Central memory CD4-positive, alpha-beta T cell (primary cell): ENCODE results near the gene ZNF267.
A peak's percentile ranks its signal among the peaks of the same experiment; 100 is the strongest.
"Not testable (repeated sequence)": the region's sequence is repeated elsewhere in the genome, so short reads cannot be mapped to it uniquely, and the experiment has no call there.

ENCODE experiments used
- DNase-seq: peaks from one replicate; pipeline ENCODE4 v3.0.0; 2022
- total RNA-seq, 3 experiments: gene quantifications; one replicate each; lab custom pipeline; 2026; lab: John Stamatoyannopoulos, UW

Gene ZNF267
- total RNA-seq, result 70.8 to 177 (median 169) reads per million in 3 experiments

DNA sequence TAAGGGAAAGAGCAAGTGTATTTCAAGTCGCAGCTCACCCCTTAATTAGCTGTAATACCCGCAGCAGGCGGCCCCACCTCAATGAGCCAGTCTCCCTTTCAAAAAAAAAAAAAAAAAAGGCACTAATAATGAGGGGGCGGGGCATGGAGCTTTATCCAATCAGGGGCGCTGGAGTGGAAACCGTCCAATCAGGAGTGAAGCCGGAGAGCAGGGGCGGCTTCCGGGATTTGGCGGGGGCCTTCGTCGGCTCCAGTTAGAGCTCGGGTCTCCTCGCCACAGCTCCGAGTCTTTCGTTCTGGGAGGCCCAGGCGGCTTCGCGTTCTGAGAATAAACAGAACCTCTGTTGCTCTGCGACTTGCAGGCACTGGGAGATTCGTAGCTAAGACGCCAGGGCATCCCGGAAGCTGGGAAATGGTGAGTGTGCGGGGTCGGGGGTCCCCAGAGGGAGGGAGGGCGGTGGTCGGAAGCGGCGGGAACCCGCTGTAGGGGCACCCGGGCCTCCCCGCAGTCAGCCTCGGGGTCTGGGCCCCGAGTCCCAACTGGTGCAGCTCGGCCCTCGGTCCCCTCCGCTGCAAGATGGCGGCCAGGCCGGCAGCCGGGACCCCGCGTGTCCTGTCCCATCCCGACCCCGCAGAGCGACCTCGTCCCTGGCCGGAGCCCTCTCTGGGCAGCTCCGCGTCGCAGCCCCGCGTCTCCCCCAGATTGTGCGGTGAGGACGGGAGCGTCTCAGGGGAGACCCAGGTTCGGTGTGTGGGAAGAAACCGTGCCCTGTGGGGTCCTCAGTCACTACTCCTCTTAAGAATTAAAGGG is at the start of gene ZNF267:
TSS of gene ZNF267 (plus strand) at position 252 of the 810 bp plus-strand sequence. CDS start at position 412, 160 bp downstream.
- DNase-seq, result peak; percentile 93

DNA sequence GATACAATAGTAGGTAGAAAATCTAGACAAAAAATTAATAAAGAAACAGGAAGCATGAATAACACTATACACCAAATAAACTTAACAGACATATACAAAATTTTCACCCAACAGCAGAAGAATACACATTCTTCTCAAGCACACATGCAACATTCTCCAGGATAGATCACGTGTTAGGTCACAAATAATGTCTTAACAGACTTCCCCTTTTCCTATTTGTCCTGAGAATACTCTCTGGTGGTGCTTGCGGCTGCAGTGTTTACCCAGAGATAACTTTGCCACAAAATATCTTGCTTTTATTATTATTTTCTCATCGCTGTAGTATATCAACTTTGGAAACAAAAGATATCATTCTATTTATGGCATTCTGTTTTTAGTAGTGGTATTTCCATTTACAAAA is 40.6 kb upstream of the ZNF267 start:
- DNase-seq, result no peak

DNA sequence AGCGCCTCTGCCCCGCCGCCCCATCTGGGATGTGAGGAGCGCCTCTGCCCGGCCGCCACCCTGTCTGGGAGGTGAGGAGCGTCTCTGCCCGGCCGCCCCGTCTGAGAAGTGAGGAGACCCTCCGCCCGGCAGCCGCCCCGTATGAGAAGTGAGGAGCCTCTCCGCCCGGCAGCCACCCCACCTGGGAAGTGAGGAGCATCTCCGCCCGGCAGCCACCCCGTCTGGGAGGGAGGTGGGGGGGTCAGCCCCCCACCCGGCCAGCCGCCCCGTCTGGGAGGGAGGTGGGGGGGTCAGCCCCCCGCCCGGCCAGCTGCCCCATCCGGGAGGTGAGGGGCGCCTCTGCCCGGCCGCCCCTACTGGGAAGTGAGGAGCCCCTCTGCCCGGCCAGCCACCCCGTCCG is 37.2 kb upstream of the ZNF267 start:
- DNase-seq, result not testable (repeated sequence)

DNA sequence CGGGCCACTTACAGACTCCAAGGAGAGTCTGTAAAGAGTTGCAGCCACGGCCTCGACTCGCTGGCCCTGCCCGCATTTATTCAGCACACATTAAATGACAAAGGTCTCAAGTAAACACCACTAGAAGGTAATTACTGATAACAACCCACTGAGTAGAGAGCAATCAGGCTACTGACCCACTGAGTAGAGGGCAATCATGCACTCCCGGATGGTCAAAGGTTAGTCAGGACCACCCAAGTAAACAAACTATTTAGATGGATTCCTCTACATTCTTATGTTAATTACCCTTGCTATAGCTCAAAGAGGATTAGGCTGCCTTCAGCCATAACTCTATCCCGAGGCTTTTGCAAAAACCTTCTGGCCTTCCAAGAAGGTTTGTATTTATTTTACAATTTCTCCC is 30.7 kb upstream of the ZNF267 start:
- no peak for DNase-seq

DNA sequence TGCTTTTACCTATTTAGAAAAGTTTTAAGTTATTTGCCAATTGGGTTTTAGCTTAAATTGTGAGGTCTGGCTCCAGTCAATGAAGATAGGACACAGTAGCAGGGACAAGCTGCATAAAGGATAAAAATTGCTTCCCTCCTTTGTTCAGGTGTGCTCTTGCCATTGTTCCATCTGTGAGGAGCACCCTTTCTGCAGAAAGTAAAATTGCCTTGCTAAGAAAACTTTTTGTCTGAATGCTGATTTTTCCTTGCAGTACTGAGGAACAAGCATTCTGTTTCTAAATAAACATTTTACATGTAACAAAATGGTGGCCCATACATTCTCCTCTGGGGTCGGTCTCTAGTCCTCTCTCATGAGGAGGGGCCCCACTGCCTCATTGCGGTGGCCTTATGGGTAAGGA is 25.0 kb upstream of the ZNF267 start:
- not testable (repeated sequence) for DNase-seq

DNA sequence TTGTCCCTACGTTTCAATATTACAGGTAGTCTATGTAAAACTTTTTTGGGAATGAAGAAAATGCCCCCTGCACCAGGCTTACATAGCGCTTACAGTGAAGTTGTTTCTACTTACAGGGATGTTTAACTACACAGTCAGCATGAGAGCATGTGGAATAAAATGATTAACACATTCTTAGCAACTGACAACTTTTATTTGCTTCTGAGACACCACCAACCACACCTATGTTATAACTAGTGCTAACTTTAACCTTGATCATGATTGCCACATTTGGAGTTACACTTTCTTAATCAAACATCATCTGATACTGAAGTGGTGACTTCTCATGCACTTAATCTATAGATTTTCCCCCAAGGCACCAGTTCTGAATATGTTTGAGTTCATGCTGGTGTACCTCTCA is 20.3 kb upstream of the ZNF267 start:
- DNase-seq, result no peak

DNA sequence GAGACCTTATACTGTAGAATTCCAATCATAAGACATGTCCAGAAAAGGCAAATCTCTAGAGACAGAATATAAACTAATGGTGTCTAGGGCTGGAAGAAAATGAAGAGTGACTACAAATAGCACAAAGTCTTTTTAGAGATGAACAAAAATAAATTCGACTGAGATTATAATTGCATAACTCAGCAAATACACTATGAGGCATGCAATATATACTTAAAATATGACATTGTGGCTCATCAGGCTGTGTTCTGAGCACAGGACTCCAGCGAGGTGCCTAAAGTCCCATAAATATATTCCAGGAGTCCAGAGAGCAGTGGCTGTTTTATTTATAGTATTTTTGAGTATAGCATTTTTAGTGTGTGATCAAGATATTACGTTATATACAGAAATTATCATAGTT is 13.1 kb upstream of the ZNF267 start:
- no peak for DNase-seq

DNA sequence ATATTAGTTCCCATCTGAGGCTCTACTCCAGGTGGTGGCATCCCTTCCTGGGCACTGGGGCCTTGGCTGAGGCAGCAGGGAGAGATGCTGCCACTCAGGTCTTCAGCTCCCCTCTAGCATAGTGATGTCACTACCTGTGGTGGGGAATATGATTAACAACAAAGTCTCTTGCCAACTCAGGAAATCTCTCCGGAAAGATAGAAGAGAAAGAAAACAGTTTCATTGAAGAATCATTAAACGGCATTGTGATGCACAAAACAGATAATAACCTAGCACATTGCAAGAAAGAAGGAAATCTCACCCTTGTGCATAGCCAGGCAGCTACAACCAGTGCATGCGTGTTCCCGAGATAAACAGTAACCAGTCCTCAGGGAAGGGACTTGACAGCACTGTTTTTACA is 12.2 kb upstream of the ZNF267 start:
- peak; percentile 49 for DNase-seq

DNA sequence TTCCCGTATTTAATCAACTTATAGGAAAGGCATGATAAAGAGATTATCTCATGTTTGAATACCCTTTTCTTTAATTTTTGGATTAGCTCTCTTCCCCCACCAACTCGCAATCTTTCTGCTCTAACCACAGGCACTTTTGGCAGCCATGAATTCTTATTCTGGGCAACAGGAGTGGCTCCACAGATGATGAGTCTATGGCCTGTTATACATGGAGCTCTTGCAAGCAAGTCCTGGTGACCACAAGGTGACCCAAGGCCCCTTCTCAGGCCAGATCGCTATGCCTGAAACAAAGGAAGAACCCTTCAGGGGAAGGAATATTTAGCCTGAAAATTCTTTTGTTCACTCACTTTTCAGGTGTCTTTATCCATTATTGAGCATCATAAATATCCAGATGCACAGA is 10.8 kb upstream of the ZNF267 start:
- no peak for DNase-seq

DNA sequence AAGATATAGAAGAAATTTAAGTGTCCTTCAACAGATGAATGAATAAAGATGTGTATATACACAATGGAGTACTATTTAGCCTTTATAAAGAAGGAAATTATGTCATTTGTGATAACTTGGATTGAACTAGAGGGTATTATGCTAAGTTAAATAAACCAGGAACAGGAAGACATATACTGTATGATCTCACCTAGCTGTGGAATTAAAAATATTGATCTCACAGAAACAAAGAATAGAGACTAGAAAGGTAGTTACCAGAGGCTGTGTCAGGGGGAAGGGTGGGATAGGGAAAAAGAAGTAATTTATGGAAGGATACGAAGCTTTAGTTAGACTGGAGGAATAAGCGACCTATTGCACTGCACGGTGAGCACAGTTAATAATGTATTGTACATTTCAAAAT is 5.4 kb upstream of the ZNF267 start:
- no peak for DNase-seq

DNA sequence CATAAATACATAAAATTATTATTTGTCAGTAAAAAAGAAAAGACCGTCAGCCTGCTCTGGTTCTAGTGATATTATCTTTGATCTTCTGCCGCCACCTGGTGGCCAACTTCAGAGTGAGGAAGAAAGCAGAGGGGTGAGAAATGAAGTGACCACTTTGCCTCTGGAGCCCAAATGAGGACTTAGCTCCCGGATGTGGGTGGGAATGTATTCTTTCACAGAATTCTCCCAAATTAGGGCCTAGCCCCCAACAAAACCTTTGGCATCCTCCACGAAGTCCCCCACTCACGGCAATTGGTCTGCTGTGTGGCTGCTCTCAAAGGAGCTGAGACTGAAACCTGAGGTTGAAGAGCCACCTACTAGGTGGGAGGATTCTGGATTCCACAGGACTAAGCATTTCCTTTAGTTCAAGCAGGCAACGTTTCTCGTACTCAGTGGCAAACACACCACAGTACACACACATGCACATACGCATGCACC is 4.9 kb upstream of the ZNF267 start:
- DNase-seq, result peak; percentile 71

DNA sequence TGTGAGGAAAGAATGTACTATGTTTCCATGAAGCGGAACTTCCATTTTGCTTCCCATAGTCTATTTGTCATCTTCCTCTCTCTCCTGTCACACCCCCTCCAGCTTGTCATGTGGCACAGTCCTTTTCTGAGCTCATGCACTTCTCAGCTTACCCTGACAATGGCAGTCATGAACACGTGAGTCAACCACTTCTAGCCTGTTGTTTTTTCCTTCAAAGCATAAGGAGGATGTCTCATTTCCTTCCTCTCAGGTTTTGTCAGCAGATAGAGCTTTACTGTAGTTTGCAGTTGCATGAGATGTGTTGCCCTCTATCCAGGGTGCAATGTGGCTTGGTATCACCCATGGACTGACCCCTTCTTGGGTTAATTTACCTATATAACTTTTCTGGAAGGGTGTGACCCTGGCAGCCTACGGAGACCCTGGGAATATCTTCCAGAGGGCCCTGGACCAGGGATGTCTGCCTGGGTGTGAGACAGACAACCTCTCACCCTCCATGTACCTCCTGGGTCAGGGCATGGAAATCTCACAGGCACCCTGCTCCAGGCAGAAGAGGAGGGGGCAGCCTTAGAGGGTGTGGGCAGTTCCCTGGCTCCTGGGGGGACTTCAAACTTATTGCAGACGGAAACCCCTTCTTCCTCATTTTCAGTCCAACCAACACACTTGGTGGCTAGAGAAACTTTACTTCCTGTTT is 4.0 kb upstream of the ZNF267 start:
- peak; percentile 91 for DNase-seq

DNA sequence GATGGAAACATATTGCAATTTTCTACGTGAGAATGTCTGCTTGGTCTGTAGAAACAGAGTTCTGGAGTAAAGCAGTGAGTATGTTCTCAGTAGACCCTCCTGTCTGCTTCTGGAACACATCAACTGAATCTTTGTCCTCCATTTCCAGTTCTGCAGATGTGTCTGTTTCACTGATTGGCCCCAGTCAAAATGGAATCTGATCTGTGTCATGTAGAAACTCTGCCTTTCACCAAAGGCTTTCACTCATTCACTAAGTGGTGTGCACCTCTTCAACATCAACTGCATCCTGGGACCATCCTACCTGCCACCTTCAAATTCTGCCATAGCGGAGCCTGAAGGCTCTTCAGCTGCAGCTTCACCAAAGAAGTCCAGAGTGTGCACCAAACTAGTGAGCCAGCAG is 2.8 kb upstream of the ZNF267 start:
- DNase-seq, result no peak

DNA sequence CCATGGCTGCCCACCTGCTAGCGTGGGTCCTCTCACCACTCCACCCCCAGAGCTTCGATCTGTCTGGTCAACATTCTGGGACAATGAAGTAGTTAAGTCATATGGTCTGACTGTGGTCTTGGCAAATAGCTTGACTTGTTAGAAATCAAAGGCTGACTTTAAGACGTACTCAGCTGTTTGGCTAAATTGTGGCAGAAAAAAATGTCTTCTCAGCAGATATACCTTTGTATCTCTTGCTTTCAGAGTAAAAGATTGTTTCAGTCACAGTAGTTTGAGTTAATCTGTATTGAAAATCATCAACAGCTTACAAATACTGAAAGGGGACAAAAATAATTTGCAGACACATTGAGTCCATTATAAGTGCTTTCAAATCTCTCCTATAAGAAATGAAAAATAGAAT is 2.1 kb upstream of the ZNF267 start:
- DNase-seq, result no peak

DNA sequence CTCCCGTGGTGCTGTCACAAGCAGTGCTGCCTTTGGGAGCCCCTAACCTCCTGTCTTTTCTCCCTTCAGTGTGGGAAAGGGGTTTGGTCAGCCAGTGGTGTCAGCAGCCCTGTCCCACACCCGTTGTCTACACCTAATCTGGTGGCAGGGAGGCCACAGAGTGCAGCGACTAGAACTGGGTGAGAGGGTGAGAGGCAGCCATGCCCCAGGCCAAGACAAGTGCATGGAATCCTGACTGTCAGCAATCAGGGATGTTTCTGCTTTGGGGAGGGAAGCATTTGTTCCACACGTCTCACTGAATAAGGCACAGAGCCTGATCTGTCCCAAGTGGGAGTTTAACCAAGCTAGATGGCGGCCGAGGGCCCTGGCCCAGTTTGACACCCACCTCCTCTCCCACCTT is 1.4 kb upstream of the ZNF267 start:
- no peak for DNase-seq

DNA sequence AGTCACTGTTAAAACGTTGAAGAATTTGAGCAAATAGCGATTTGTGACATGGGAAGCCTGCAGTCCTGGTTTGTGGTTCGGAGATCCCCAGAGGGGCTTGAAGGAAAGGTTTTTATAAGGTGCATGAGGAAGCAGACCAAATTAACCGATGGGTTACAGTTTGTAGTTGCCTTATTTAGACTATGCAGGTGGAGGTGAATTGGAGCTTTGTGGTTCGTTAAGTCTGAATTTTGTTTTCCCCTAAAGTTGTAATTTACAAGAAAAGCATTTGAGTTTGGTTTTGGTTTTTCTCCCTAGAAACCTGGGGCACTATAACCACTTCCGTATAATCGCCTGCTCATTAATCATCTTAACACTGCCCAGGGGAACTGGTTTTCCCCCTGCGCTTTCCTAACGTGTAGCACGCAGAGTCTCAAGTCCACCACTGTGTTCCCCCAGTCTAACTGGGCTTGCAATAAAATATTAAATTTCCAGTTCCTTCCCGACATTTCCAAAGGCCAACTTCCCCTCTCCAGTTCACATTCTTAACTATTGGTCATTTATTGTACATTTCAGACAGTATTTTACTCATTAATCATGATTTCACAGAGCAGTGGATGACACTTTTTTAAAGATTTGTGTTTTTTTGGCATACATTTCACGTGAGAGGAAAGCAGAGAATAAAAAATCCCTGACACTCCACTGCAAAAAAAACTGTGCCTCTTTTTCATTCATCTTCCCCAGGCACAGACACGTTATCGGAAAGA is 932 bp downstream of the ZNF267 start:
- DNase-seq, result peak; percentile 23

DNA sequence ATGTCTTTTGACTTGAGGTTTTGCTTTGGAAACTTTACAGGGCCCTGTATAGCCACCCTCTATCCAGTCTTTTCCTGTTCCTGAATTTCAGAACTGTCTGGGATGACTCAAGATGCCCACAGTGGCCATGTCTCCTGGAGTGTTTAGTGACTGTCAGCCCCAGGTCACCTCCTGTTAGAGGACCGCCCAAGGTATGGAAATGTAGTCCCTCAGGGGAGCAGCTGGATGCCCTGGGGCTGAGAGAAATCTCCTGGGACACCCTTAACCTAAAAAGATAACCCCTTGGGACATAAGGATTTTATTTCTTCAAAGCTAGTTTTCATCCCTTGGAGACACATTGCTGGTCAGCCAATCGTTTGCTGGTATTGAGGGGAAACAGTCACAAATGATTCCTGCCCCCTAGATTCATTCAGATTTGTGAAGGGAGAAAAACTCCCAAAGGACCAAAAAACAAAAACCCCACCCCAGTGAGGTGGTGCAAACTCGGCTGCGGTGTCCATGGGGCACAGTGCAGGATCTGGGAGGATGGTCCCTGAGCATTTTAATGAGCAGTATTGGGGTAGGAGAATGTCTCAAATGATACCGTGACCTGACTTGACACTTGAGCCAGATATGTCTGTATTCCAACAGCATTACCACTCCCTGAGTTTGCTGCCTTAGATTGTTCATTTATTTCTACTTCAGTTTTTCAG is 1.7 kb downstream of the ZNF267 start:
- no peak for DNase-seq

DNA sequence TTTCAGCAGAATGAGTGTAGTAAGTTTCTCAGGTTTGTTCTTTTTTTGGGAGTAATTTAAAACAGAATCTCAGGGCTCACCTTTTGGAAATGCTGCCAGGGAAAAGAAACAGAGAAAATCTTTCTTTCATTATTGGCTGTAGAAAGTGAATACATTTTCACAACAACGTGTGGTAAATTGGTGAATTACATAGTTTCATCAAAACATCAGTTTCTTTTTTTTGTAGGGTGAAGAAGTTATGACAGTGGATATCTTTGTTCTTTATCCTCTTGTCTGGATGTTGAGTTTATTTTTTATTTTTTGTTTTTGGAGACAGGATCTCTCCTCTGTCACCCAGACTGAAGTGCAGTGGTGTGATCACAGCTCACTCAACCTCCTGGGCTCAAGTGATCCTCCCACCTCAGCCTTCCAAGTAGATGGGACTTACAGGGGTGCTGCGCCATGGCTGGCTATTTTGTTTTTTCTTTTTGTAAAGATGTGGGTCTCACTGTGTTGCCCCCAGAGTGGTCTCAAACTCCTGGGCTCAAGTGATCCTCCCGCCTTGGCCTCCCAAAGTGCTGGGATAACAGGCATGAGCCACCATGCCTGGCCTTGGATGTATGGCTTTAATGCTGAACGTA is 2.4 kb downstream of the ZNF267 start:
- no peak for DNase-seq

DNA sequence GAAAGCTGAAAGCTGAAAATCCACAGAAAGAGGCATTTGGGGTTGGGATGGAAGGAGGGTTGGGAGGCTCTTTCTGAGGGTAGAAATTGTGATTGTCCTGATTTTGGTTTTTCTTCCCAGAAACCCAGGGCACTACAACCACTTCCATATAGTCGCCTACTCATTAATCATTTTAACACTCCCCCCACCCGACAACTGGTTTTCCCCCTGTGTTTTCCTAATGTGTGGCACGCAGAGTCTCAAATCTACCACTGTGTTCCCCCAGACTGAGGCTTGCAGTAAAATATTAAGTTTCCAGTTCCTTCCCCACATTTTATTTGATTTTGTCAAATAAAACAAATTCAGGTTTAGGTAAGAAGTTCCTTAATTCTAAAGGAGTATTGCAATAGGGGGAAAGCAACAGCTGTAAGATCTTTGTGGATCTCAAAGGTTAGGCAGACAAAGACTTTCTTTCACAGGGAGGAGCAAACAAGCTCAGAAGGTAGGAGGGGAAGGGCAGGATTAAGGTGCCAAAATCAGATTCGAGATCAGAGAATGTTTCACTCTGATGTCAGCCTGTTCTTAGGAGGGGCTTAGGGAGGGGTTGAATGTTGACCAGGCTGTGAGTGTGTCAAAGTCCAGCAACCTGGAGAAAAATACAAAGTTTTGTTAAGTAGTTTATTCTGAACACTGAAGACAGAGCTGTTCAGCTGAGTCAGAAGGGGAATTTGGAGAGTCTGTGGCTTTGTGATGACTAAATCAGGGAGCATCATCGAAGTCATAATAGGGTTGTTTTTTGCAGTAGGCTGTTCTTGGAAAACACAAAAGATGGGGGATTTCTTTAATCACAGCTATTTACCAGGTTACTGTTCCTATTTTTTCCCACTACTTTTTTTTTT is 3.6 kb downstream of the ZNF267 start:
- peak; percentile 62 for DNase-seq

DNA sequence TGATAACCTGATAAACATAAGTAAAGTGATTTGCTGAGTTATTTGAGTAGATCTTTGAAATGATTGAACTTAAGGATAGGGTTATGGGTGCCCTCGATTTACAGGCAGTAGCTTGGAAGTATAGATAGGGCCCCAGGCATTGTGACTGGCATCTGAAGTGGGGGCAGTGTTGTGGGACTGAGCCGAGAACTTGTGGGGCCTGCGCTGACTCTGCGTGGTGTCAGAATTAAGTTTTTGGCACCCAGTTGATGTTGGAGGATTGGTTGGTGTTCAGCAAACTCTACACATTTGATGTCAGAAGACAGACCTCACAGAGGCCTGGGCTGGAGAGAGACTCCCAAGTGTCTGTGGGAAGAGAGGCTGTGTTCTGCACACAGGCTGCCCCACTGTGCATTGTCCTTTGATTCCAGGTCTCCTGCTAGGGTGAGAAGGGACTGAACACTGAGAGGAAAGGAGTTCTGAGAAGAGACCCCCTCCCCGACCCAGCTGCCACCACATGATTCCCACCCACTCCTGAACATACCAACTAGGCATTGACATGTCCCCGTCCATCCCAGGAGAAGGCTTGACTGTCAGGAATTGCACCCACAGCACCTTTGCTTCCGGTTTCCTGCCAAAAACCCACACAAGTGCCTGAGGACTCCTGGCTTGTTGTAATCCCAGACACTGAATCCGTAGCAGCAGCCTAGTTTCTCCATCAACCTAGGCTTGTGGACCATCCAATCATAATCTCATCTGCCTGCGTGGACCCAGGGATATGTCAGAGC is 4.5 kb downstream of the ZNF267 start:
- no peak for DNase-seq

DNA sequence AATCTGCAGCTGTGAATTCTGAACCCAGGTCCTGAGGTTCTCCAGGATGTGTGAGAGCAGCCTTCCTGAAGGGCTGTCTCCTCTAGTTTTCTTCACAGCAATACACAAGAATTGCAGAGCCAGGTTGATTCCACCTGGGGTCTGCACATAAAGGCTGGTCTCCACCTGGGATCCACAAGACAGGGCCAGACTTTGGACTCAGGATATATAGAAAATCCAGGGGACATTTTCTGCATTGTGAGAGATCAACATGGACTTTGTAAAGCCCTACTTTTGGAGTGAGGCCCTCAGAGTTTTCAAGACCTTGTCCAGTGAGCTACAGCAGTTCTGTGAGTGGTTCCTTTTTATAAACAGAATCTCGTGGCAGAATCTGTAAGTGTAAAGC is 6.3 kb downstream of the ZNF267 start:
- no peak for DNase-seq
